Islet of Langerhans (tissue), 1 donor: ENCODE data around the gene PANX2.

Experiments
- FAIRE-seq: peaks from one replicate; lab custom pipeline; 2011; peaks lifted over from hg19 to GRCh38; lab: Jason Lieb, UNC

PANX2 gene

DNA sequence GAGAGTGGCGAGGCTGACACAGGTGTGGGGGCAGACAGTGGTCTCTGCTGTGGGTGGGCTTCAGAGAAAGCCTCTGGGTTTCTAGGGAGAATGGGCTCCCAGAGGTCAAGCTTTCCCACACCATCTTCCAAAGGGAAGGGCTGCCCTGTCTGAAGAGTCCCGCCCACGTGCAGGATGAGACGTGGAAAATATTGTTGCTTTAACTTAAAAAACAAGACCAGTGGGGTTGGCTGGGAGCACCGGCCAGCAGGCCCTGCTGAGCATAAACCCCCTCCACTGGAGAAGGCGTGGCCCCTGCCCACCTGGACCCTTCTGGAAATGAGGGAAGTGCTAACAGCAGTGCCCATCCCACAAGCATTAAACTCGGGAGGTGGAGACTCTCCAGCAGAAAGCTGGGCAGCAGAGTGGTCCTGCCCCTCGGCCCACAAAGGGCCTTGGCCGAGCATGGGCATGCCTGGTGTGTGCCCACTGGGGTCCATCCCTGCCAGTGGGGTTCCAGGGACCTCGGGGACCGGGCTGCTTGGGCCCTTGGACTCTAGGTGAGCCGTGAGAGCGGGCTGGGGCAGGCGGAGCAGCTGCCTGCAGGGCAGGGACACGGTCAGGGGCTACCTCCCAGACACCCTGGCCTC, 45.6 kb downstream of the PANX2 start:
- no peak for FAIRE-seq

- FAIRE-seq = no peak
Measured at GRCh38 chr22:50216684-50217520, 46.4 kb downstream of the PANX2 start.

GRCh38 chr22:50217543-50218152, 47.1 kb downstream of the PANX2 start:
- no peak for FAIRE-seq

DNA sequence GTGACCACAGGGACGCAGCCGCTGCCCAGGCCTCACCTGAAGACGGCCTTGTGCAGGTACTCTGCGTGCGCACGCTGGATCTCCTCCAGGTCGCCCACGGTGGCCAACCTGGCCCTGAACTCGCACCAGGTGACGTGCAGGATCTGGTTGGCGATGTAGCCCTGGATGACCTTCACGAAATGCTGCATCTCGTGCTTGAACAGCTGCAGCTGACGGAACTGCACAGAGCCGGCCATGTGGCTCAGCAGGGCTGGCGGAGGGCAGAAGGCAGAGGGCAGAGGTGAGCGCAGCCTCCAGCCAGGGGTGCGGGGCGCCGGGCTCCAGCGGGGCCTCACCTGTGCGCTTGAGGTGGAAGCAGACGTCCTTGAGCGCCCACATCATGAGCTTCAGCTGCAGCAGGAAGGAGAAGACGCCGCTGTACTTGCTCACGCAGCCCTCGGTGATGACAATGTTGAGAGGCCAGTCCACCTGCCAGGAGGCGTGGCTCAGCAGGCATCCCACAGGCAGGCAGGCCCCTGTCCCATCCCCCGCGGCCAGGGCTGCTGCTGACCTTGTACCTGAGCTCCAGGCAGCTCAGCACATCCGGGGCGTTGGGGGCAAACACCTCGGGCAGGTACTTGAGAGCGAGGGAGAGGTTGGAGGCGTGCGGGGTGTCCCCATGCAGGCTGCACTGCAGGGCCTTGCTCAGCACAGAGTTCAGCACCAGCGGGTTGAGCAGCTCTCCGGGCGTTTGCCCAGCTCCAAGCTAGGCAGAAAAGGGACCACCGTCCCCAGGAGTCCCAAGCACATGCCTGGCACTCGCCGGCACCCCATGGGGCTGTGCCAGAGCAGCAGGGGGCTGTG, 47.8 kb downstream of the PANX2 start:
- FAIRE-seq = no peak

GRCh38 chr22:50218996-50219727, 48.6 kb downstream of the PANX2 start:
- no peak for FAIRE-seq

GRCh38 chr22:50219800-50220602, 49.5 kb downstream of the PANX2 start:
- no peak for FAIRE-seq

DNA sequence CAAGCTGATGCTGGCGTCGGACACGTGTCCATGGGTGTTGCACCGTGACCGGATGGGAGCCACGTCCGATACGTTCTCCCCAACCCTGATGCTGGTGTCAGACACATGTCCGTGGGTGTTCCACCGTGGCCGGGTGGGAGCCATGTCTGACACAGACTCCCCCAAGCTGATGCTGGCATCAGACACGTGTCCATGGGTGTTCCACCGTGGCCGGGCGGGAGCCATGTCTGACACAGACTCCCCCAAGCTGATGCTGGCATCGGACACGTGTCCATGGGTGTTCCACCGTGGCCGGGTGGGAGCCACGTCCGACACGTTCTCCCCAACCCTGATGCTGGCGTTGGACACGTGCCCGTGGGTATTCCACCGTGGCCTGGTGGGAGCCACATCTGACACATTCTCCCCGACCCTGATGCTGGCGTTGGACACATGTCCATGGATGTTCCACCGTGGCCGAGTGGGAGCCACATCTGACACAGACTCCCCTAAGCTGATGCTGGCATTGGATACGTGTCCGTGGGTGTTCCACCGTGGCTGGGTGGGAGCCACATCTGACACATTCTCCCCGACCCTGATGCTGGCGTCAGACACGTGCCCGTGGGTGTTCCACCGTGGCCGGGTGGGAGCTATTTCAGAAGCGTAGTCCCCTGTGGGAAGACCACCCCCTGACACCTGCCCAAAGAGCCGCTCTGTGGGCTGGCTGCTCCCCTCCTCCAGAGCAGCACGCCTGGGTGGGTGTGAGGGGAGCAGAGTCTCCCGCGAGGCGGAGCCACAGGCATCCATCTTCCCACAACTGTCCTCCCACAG, 50.3 kb downstream of the PANX2 start:
- no peak for FAIRE-seq

- no peak for FAIRE-seq
Measured at GRCh38 chr22:50221410-50222300, 51.1 kb downstream of the PANX2 start.

DNA sequence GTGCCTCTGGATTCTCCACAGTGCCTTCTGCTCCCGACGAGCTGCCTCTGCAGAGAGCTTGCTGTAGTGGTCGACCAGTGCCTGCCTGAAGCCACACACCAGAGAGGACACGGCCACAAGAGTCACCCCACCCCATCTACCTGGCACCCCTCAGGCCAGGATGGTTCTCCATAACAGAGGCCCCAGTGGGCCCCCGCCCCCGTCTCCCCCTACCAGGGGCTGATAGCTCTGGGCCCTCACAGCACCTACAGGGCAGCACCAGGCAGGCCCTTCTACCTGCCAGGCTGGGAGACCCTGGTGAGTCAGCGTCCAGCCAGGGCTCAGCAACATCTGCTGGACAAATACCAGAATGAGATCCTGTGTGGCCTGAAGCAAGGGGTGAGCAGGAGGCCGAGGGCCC, 52.0 kb downstream of the PANX2 start:
- no peak for FAIRE-seq

DNA sequence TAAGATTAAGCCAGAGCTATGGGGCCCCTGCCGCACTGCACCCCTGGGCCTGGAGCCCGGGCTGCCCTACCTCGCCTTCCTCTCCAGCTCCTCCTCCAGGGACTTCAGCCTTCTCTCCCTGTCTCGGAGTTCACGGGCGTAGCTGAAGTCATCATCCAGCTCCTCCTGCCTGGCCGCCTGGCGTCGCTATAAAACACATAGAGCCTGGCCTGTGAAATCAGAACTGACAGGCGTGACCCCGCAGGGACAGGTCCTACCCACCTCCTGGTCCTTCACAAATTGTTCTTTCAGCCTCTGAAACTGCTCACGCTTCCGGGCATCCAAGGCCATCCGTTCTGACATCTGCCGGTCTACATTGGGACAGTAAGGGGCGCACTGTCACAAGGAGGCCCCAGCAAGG, 53.5 kb downstream of the PANX2 start:
- FAIRE-seq = no peak

GRCh38 chr22:50225200-50225969, 54.9 kb downstream of the PANX2 start:
- FAIRE-seq = no peak

DNA sequence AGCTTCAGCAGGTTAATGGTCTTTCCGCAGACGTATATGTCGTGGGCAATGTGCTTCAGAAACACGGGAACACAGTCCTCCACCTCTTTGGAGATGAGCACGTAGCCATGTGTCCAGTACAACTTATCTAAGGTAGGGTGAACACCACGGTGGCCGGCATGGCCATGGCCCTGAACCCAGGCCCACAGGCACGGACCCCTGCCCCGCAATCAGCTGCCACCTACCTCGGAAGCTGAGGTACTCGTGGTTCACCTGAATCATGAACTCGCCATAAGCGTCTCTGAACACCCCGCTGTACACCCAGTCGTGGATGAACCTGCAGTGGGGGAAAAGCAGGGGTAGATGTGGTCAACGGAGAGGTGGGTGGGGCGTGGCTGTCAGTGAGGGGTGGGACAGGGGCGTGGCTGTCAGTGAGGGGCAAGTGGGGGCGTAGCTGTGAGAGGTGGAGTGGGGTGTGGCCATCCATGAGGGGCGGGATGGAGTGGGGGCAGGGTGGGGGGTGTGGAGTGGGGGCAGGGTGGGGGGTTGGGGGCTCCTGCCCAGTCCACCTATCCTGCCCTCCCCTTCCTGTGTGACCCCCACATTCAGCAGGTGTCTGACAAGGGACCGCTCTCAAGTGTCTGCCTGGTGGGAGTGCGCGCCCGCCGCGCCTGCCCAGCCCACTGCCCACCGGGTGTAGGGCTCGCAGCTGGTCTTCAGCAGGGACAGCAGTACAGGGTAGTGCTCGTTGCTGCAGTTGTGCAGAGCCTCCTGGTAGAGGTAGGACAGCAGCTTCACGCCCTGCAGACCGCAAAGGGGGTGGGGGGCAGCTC, 55.7 kb downstream of the PANX2 start:
- FAIRE-seq = no peak

GRCh38 chr22:50226875-50227165, 56.3 kb downstream of the PANX2 start:
- no peak for FAIRE-seq

DNA sequence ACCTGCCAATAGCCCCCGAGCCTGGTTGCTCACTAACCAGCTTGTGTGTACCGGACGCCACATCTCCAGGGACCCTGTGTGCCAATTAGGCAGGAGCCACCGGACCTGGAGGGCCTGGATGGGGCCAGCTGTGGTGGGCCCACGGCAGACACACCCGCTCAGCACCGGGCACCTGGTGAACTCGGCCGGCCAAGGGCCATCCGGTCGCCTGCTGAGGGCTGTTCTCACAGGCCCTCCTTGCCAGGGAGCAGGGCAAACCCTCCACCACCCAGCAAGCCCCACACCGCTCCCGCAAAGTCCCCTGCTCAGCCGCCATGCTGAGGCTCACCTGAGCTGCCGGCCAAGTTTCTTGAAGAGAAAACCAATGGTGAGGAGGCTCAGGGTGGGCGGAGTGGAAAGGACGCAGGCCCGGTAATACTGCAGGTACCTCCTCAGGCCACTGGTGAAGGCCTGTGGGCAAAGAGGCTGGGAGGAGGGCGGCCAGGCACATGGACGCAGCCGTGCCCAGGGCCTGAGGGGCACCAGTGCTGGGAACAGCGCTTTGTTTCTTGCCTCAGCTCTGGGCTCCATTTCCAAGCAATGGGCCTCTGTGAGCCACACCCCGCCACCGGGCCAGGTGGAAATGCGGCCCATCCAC, 57.2 kb downstream of the PANX2 start:
- FAIRE-seq = no peak

DNA sequence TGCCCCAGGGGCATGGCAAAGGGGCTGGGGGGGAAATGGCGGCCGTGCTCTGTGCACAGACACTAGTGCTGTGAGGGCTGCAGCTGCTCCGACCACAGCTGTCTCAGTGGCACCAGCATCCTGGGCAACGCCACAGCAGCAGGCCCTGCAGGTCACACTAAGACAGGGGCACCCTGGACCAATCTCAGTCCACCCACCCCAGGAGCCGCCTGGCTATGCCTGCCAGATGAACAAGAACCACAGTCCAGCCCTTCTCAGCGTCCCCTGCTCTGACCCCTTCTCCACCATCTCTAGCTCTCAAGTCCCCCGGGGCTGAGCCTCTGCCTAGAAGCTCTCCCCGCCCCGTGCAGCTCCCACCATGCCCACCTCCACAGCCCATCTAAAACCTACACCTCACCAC, 57.8 kb downstream of the PANX2 start:
- FAIRE-seq = no peak

GRCh38 chr22:50229370-50229769, 58.8 kb downstream of the PANX2 start:
- no peak for FAIRE-seq
